ENCODE results near the gene MEI1.

DNA sequence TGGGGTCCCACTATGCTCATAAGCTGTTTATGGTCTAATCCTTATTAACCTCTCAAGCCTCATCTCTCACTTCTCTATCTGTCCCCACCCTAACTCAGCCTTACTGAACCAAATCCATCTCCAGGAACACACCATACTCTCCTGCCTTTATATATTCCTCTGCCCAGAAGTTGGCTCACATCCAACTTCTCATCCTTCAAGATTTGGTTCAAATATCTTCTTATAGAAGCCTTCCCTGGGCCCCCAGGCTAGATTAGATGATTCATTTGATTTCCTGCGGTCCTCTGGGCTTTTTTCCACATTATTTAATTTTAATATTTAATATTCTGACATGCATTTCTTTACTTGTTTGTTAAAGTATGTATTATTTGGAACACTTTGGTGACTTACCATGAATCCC is 23.2 kb downstream of the MEI1 start:
- no peak for TF ChIP-seq JUND (IDR thresholded peaks at IDR 0.05)
- TF ChIP-seq REST (IDR thresholded peaks at IDR 0.05), result no peak

All from liver (tissue), 2 donors.